Prostate gland (tissue), 2 donors: ENCODE measurements around the gene H6PD. TPM values are rescaled to one million over a fixed set of nuclear protein-coding genes. Genes with fewer than 3 reads are reported as not detected.

Source experiments
- DNase-seq: peaks from one replicate; pipeline ENCODE4 v3.0.0-alpha.2; 2019; ENCODE audit warnings: low spot score
- H3K27ac ChIP-seq, 2 donors: fragments of 200-600 bp; sonication (generic); 2 replicates each; pipeline ENCODE4 v1.5.1; 2017 to 2019
- H3K27me3 ChIP-seq: fragments of 200-600 bp; sonication (generic); replicated peaks from 2 replicates; pipeline ENCODE4 v1.5.1; 2019; ENCODE audit not compliant: insufficient read depth
- H3K36me3 ChIP-seq, 2 donors: fragments of 200-600 bp; sonication (generic); 1 replicate in 1 of 2; 2 replicates in 1 of 2; pipeline versions ENCODE4 v1.5.1 to v1.8.1; 2017 to 2019
- H3K4me1 ChIP-seq: fragments of 200-600 bp; sonication (generic); replicated peaks from 2 replicates; pipeline ENCODE4 v1.5.1; 2019
- H3K4me3 ChIP-seq, 2 donors: fragments of 200-600 bp; sonication (generic); 2 replicates each; pipeline ENCODE4 v1.5.1; 2017 to 2019
- H3K9me3 ChIP-seq: fragments of 200-600 bp; sonication (generic); 2 replicates; pipeline ENCODE4 v1.5.1; 2017
- POLR2A ChIP-seq: fragments of 450-650 bp; IDR thresholded peaks from one replicate; pipeline ENCODE4 v1.6.1; 2016; ENCODE audit warnings: antibody characterized with exemption, mild to moderate bottlenecking
- POLR2AphosphoS5 ChIP-seq: sonication (generic); formaldehyde crosslinking; IDR thresholded peaks from one replicate; pipeline ENCODE4 v1.6.1; 2017; ENCODE audit warnings: antibody characterized with exemption
- WGBS: methylation state at CpG from one replicate; pipeline ENCODE4 v1.1.5; 2018; 5-methylcytosine and 5-hydroxymethylcytosine counted together
- intact Hi-C: fragments of 100-400 bp; cut with DNase I; formaldehyde crosslinking; loops from one replicate; pipeline ENCODE4 v1.14.2; 2022
- total RNA-seq, 2 donors: library from RNA; depleted of rRNA; stranded (reverse); fragments of >200 nt; gene quantifications; one replicate each; pipeline ENCODE4 v1.1.0, GENCODE V29; 2016
- TF ChIP-seq, protein P1 (sequence below), 4 experiments: fragments of 200-600 bp in 2 of 4; fragments of 450-650 bp in 2 of 4; sonication (generic) in 2 of 4; IDR thresholded peaks; 1 replicate in 3 of 4; 2 replicates in 1 of 4; pipeline ENCODE4 v1.5.1; 2016 to 2019; ENCODE audit warnings: antibody characterized with exemption in 4 of 4, mild to moderate bottlenecking in 2 of 4, moderate library complexity in 2 of 4

H6PD gene
- total RNA-seq, 2 donors from 2014 or later, result 52.8 to 88.8 TPM

DNA sequence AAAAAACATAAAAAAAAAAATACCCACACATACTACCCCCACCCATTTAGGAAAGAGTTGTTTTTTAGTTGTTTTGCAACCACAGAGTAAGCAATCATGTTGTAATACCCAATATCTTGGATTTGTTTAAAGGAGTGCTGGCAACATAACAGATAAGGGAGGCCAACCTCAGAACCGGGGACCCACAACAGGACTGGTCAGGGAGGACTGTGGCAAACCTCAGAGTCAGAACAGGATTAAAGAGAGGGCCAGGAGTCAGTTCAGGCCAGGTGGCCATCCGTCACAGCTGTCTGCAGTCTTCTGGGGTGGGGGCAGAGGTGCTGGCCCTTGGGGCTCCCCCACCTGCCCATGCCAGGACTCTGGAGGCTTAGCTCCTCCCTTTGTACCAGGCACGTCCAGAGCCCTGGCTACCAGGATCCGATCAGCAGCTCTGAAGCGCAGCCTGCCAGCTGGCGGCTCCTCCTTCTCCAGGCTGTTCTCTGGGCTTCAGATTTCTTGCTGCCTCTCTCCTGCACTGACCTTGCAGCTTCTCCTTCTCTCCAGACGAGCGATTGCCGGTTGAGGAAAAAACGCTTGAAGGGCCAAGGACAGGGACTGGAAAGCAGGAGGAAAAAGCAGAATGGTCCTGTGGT lies 7.9 kb downstream of the H6PD start:
- Histone ChIP-seq H3K27ac (peak overlapping the region; percentile 92 to 95), H3K27me3 (no peaks in the 10 kb centered on the region), H3K4me3 (peak overlapping the region in 1 of 2 donors; percentile 14), H3K4me1 (peaks cover 57% of the 10 kb centered on the region), H3K9me3 (no peaks in the 10 kb centered on the region), H3K36me3 (no peaks in the 10 kb centered on the region)
- intact Hi-C loops, result no loop called here
- 24% methylated on average over 10 of the region's 10 CpGs for WGBS
- TF ChIP-seq, protein P1, sequence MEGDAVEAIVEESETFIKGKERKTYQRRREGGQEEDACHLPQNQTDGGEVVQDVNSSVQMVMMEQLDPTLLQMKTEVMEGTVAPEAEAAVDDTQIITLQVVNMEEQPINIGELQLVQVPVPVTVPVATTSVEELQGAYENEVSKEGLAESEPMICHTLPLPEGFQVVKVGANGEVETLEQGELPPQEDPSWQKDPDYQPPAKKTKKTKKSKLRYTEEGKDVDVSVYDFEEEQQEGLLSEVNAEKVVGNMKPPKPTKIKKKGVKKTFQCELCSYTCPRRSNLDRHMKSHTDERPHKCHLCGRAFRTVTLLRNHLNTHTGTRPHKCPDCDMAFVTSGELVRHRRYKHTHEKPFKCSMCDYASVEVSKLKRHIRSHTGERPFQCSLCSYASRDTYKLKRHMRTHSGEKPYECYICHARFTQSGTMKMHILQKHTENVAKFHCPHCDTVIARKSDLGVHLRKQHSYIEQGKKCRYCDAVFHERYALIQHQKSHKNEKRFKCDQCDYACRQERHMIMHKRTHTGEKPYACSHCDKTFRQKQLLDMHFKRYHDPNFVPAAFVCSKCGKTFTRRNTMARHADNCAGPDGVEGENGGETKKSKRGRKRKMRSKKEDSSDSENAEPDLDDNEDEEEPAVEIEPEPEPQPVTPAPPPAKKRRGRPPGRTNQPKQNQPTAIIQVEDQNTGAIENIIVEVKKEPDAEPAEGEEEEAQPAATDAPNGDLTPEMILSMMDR (IDR thresholded peaks at IDR 0.05), result no peak
- TF ChIP-seq POLR2AphosphoS5 (peak; percentile 93), POLR2A (peak; percentile 50)
- DNase-seq, result peak; percentile 94

DNA sequence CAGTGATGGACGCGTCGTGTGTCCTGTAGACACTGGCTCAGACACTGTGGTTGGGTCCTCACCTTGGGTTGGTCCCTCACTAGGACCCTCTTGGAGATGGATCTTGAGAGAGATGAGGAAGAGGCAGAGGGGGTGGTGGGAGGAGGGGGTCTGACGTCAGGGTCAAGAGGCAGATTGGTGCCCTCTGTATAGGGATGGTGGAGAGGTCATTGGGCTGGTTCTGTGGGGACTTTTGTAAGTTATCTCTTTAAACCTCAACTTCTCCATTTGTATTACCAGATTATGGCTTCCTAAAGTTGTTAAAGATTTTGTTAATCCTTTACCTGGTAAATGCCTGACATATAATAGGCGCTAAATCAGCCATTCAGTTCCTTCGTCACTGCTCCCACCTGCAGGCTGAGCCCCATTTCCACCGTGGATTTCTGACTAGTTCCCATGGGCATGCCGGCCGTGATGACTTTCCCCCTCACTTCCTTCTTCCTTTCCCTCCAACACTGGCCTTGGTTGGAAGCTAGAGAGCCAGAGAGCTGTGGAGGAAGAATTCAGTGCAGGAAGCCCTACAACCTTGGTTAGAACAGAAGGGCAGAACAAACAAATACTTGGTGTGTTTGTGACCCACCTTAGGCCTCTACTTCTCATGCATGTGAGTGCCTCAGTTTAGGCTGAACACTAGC lies 8.6 kb downstream of the H6PD start:
- no peak for DNase-seq
- Histone ChIP-seq H3K27me3 (no peaks in the 10 kb centered on the region), H3K9me3 (no peaks in the 10 kb centered on the region), H3K27ac (peak overlapping the region; percentile 92 to 95), H3K4me3 (peak overlapping the region in 1 of 2 donors; percentile 14), H3K36me3 (no peaks in the 10 kb centered on the region), H3K4me1 (peaks cover 51% of the 10 kb centered on the region)
- intact Hi-C loops, result no loop called here
- TF ChIP-seq, protein P1 (IDR thresholded peaks at IDR 0.05), result no peak
- TF ChIP-seq POLR2A, result no peak
- TF ChIP-seq POLR2AphosphoS5, result no peak
- WGBS, result 83% methylated on average over 9 of the region's 9 CpGs

DNA sequence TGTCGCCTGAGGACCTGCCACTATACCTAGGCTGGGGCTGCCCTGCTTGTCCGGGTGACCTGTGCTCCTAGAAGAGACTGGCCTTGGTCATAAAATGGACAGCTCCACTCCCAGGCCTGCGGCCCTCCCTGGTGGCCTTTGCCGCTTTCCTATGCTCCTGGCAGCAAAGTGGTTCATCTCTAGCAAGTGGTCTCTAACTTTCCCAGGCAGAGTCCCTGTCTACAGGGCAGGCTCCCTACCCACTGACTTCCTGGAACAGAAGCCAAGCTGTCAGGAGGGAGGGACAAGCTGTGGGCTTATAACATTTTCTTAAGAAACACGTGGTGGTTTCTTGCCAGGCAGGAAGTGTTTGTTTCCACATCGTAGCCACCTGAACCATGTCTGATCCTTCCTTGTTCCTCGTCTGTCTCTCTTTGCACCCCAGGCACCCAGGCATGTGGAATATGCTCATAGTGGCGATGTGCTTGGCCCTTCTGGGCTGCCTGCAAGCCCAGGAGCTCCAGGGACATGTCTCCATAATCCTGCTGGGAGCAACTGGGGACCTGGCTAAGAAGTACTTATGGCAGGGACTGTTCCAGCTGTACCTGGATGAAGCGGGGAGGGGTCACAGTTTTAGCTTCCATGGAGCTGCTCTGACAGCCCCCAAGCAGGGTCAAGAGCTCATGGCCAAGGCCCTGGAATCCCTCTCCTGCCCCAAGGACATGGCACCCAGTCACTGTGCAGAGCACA lies 10.1 kb downstream of the H6PD start:
- intact Hi-C loops, result no loop called here
- Histone ChIP-seq H3K4me3 (no peak overlapping the region), H3K4me1 (peaks cover 38% of the 10 kb centered on the region), H3K9me3 (no peaks in the 10 kb centered on the region), H3K27ac (peak overlapping the region; percentile 92 to 95), H3K36me3 (no peaks in the 10 kb centered on the region), H3K27me3 (no peaks in the 10 kb centered on the region)
- DNase-seq, result peak; percentile 92
- WGBS, result 56% methylated on average over 9 of the region's 9 CpGs
- TF ChIP-seq POLR2AphosphoS5, result peak; percentile 98
- TF ChIP-seq POLR2A, result peak; percentile 50
- TF ChIP-seq, protein P1 (IDR thresholded peaks at IDR 0.05), result no peak

DNA sequence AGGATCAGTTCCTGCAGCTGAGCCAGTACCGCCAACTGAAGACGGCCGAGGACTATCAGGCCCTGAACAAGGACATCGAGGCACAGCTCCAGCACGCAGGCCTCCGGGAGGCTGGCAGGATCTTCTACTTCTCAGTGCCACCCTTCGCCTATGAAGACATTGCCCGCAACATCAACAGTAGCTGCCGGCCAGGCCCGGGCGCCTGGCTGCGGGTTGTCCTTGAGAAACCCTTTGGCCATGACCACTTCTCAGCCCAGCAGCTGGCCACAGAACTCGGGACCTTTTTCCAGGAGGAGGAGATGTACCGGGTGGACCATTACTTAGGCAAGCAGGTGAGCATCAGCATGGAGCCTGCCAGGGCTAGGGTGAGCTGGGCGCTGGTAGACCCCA lies 10.7 kb downstream of the H6PD start:
- H3K27me3 ChIP-seq, result no peaks in the 10 kb centered on the region
- whole genome bisulfite sequencing, result 96% methylated on average over 15 of the region's 15 CpGs
- no peaks in the 10 kb centered on the region for H3K36me3 ChIP-seq
- intact Hi-C loops, result no loop called here
- no peak for DNase-seq
- peaks cover 44% of the 10 kb centered on the region for H3K4me1 ChIP-seq
- no peak overlapping the region for H3K4me3 ChIP-seq
- H3K27ac ChIP-seq, result peak overlapping the region; percentile 92 to 95
- TF ChIP-seq, protein P1 (IDR thresholded peaks at IDR 0.05), result no peak
- TF ChIP-seq POLR2A, result no peak
- TF ChIP-seq POLR2AphosphoS5, result no peak
- H3K9me3 ChIP-seq, result no peaks in the 10 kb centered on the region
